HG03095 (cell line): ENCODE data around the gene GALNT2.

Experiments
- ATAC-seq: cut with Tn5 transposase; IDR thresholded peaks from one replicate; pipeline ENCODE4 v1.9.1; 2021; ENCODE audit warnings: moderate library complexity; ENCODE audit not compliant: unreplicated experiment

Gene GALNT2

GRCh38 chr1:230310381-230311163 lies 243.5 kb downstream of the GALNT2 start:
- ATAC-seq, result no peak

- no peak for ATAC-seq
These were observed 245.6 kb downstream of the GALNT2 start for GRCh38 chr1:230312676-230313075.

GRCh38 chr1:230313453-230314141 lies 246.6 kb downstream of the GALNT2 start:
- ATAC-seq, result no peak

GRCh38 chr1:230314142-230314470 lies 247.1 kb downstream of the GALNT2 start:
- ATAC-seq, result no peak

GRCh38 chr1:230315099-230315498 lies 248.1 kb downstream of the GALNT2 start:
- ATAC-seq, result no peak

- no peak for ATAC-seq
These were observed 250.1 kb downstream of the GALNT2 start for GRCh38 chr1:230316864-230317745.

- ATAC-seq, result no peak
These were observed 251.1 kb downstream of the GALNT2 start for GRCh38 chr1:230317823-230318819.

- ATAC-seq, result no peak
These were observed 252.1 kb downstream of the GALNT2 start for GRCh38 chr1:230319014-230319747.

GRCh38 chr1:230320804-230321203 lies 253.8 kb downstream of the GALNT2 start:
- ATAC-seq, result no peak

GRCh38 chr1:230321341-230321740 lies 254.3 kb downstream of the GALNT2 start:
- no peak for ATAC-seq

- ATAC-seq, result no peak
These were observed 254.8 kb downstream of the GALNT2 start for GRCh38 chr1:230321741-230322420.

- no peak for ATAC-seq
These were observed 255.4 kb downstream of the GALNT2 start for GRCh38 chr1:230322421-230322756.

GRCh38 chr1:230322967-230323547 lies 256.0 kb downstream of the GALNT2 start:
- ATAC-seq, result no peak

GRCh38 chr1:230323686-230324085 lies 256.6 kb downstream of the GALNT2 start:
- ATAC-seq, result no peak

- ATAC-seq, result peak; percentile 19
These were observed 260.2 kb downstream of the GALNT2 start for GRCh38 chr1:230326971-230327891.

- ATAC-seq, result peak; percentile 69
These were observed 260.9 kb downstream of the GALNT2 start for GRCh38 chr1:230327892-230328284.

- ATAC-seq, result no peak
These were observed 261.4 kb downstream of the GALNT2 start for GRCh38 chr1:230328342-230329015.
